ENCODE data around the gene RAET1E.
"Not testable (repeated sequence)": the region's sequence is repeated elsewhere in the genome, so short reads cannot be mapped to it uniquely, and the experiment has no call there.

The RAET1E gene

DNA sequence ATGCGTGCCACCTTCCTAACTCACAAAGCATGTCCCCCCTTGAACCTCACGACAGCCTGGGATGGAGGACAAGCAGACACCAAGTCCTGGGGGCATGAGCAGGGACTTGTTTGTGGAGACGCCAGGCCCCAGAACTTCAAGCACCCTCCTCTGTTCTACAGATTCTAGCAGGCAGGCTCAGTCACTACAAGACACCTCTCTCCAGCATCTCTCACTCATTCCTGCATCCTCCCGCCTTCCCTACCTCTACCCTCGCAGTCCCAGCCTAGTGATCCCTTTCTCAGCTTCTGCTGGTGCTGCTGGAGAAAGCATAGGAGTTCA is 37.4 kb downstream of the RAET1E start:
- no peak for DNase-seq

- DNase-seq, result no peak
Measured at GRCh38 chr6:149859938-149860337, 38.0 kb downstream of the RAET1E start.

DNA sequence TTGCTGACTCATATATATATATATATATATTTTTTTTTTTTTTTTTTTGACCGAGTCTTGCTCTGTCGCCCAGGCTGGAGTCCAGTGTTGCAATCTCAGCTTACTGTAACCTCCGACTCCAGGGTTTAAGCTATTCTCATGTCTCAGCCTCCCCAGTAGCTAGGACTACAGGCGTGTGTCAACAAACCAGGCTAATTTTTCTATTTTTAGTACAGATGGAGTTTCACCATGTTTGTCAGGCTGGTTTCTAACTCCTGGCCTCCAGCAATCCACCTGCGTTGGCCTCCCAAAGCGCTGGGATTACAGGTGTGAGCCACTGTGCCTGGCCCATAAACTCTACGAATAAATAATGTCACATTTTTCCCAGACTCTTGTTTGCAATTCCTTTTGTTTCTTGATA is 38.5 kb downstream of the RAET1E start:
- no peak for DNase-seq

DNA sequence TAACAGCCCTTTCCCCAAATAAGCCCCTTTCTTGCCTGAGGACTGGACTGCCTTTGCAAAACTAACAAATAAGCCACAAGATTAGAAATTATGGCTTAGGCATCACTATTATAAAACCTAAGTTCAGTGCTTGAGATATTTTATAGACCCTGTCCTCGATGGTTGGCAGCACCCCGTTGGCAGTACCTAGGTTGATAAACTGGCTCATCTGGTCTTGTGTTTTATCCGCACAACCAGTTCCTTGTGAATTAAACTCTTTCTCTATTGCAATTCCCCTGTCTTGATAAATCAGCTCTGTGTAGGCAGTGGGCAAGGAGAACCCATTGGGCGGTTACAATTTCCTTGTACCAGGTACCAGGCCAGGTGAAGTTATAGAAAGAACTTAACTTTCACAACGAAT is 40.4 kb downstream of the RAET1E start:
- no peak for DNase-seq

DNA sequence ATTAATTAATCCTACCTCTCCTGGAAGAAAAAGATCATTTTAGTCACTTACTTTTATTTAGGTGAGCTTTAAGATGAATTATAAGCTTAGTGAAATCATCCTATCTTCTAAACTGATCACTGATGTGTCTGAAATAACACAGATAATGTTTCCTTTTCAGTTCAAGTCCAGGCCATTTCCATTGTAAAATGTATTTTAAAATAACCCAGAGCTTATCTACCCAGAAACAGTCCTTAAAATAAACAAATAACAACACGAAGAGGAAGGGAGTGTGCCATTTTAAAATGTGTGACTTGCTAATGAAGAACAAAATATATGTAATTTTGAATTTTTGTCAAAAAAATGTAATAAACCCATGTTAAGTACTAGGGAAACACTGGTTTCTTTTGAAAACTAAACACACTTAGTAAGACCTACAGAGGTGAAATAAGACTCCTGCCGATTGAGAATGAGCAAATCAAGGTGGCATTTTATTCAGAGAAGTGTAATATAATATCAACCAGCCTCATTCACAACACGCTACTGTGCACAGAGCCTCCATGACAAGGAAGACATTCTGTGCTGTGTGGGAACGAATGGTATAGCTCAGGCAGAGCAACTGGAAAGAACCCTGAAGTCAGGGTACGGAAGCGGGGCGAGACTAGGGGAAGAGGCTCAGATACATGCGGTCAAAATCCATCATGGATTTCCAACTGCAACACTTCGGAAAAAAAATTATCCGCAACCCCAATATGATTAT is 41.5 kb downstream of the RAET1E start:
- no peak for DNase-seq

DNA sequence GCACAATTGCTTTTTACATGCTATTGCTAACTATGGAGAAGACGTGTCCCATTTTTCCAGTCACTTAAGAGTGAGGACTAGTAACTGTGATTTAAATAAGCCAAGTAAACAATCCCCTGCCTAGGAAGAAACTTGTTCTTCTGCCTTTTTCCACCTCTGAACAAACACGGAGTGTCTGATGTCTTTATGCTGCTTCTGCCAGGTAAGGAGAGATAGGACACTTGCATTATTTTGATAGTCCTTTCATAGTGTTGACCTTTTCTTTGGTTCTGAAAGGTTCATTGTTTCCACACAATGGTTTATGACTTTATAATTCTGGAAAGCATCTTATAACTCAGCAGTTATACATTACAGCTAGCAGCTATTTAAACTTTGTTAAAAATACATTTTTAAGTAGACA is 42.2 kb downstream of the RAET1E start:
- no peak for DNase-seq

GRCh38 chr6:149855040-149855654 is 42.8 kb downstream of the RAET1E start:
- DNase-seq, result no peak

GRCh38 chr6:149854532-149854931 is 43.4 kb downstream of the RAET1E start:
- DNase-seq, result no peak

DNA sequence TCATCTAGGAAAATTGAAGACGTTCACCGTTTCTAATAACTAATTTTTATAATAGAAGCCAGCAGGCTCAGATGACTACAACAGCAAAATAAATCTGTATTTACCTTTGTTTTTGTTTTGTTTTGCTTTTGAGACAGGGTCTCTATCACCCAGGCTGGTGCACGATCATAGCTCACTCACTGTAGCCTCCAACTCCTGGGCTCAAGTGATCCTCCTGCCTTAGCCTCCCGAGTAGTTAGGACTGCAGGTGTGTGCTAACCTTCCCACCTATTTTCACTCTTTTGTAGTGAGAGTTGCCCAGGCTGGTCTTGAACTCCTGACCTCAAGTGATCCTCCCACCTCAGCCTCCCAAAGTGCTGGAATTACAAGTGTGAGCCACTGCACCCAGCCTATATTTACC is 43.9 kb downstream of the RAET1E start:
- DNase-seq, result not testable (repeated sequence)

- no peak for DNase-seq
Measured at GRCh38 chr6:149852881-149853280, 45.0 kb downstream of the RAET1E start.

DNA sequence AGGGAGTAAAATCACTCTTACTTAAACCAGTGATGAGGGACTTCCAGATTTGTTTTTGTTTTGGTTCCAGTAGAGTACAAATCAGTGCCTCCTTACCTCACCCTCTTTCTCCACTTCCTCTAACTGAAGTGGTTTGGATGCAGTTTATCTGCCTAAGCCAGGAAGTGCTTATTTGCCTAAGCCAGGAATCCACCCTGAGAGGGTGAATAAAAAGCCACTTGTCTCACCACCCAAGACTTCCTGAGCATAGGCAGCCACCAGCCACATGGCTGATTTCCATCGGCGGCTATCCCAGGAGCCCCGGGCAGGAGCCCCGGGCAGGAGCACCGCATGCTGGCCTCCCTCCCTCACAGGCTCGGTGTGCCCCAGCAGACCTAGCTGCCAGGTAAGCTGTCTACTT is 45.7 kb downstream of the RAET1E start:
- no peak for DNase-seq

GRCh38 chr6:149851461-149852110 is 46.3 kb downstream of the RAET1E start:
- no peak for DNase-seq

DNA sequence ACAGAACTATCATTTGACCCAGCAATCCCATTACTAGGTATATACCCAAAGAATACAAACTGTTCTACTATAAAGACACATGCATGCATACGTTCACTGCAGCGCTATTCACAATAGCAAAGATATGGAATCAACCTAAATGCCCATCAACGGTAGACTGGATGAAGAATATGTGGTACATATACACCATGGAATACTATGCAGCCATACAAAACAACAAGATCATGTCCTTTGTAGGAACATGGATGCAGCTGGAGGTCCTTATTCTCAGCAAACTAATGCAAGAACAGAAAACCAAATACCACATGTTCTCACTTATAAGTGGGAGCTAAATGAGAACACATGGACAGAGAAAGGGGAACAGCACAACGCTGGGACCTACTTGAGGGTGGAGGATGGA is 49.6 kb downstream of the RAET1E start:
- DNase-seq, result not testable (repeated sequence)

All from SIG-M5 (cell line).